CD14-positive monocyte (primary cell): Measurements from ENCODE around the gene YDJC. TPM values are rescaled to one million over a fixed set of nuclear protein-coding genes. Genes with fewer than 3 reads are reported as not detected.
A peak's percentile ranks its signal among the peaks of the same experiment; 100 is the strongest.

ENCODE experiments used
- DNase-seq, 3 donors: peaks; one replicate each; pipeline ENCODE4 v3.0.0-alpha.2; 2011 to 2022
- H2AFZ ChIP-seq: 2 replicates; pipeline ENCODE4 v1.6.0; 2012; ENCODE audit warnings: mild to moderate bottlenecking, low read depth, low read length, inconsistent platforms; ENCODE audit not compliant: insufficient read depth, poor library complexity, severe bottlenecking
- H3K27ac ChIP-seq, 2 donors: 1 replicate in 1 of 2; 2 replicates in 1 of 2; pipeline ENCODE4 v1.5.1; 2012 to 2013; ENCODE audit warnings: low read length in 2 of 2, control low read depth in 1 of 2, inconsistent platforms in 1 of 2, low read depth in 1 of 2, mild to moderate bottlenecking in 1 of 2
- H3K27me3 ChIP-seq, 2 donors: one replicate each; pipeline versions ENCODE4 v1.6.0 to v1.6.1; 2011 to 2013; ENCODE audit warnings: low read length in 2 of 2; ENCODE audit not compliant: control insufficient read depth in 2 of 2, insufficient read depth in 2 of 2
- H3K36me3 ChIP-seq, 2 donors: replicated peaks in 1 of 2; 1 replicate in 1 of 2; 2 replicates in 1 of 2; pipeline versions ENCODE4 v1.5.1 to v1.6.1; 2012 to 2013; ENCODE audit warnings: low read length in 2 of 2, control low read depth in 1 of 2, inconsistent platforms in 1 of 2, mild to moderate bottlenecking in 1 of 2; ENCODE audit not compliant: insufficient read depth in 2 of 2, control insufficient read depth in 1 of 2
- H3K4me1 ChIP-seq, 2 donors: 1 replicate in 1 of 2; 2 replicates in 1 of 2; pipeline versions ENCODE4 v1.5.1 to v1.6.1; 2012 to 2013; ENCODE audit warnings: low read length in 2 of 2, control low read depth in 1 of 2, inconsistent platforms in 1 of 2, mild to moderate bottlenecking in 1 of 2, moderate library complexity in 1 of 2; ENCODE audit not compliant: insufficient read depth in 2 of 2, control insufficient read depth in 1 of 2
- H3K4me2 ChIP-seq: replicated peaks from 2 replicates; pipeline ENCODE3; 2012; ENCODE audit warnings: low read length, moderate library complexity, mild to moderate bottlenecking; ENCODE audit not compliant: poor library complexity, severe bottlenecking; ENCODE audit errors: extremely low read depth
- H3K4me3 ChIP-seq, 3 experiments: fragments of 200-600 bp in 1 of 3; sonication (generic) in 1 of 3; replicated peaks in 1 of 3; 1 replicate in 2 of 3; 2 replicates in 1 of 3; pipeline ENCODE4 v1.5.1; 2011 to 2013; ENCODE audit warnings: low read length in 3 of 3, mild to moderate bottlenecking in 3 of 3, control low read depth in 2 of 3, low read depth in 2 of 3, inconsistent platforms in 1 of 3, moderate library complexity in 1 of 3
- H3K79me2 ChIP-seq: 2 replicates; pipeline ENCODE4 v1.6.0; 2012; ENCODE audit warnings: mild to moderate bottlenecking, control low read depth, inconsistent platforms, low read length, moderate library complexity; ENCODE audit not compliant: insufficient read depth
- H3K9ac ChIP-seq: 2 replicates; pipeline ENCODE4 v1.6.0; 2017; ENCODE audit warnings: low read length, mild to moderate bottlenecking; ENCODE audit not compliant: insufficient read depth, poor library complexity, severe bottlenecking
- H3K9me3 ChIP-seq, 2 donors: replicated peaks in 1 of 2; 1 replicate in 1 of 2; 2 replicates in 1 of 2; pipeline versions ENCODE4 v1.5.1 to v1.6.1; 2012 to 2013; ENCODE audit warnings: low read length in 2 of 2, control low read depth in 1 of 2; ENCODE audit not compliant: control insufficient read depth in 1 of 2, insufficient read depth in 1 of 2
- H4K20me1 ChIP-seq: 2 replicates; pipeline ENCODE4 v1.6.0; 2012; ENCODE audit warnings: mild to moderate bottlenecking, low read length, control low read depth, moderate library complexity; ENCODE audit not compliant: insufficient read depth
- H3K27ac Mint-ChIP-seq, 7 donors: one replicate each; pipeline ENCODE4 v1.8.0; 2020; ENCODE audit warnings: mild to moderate bottlenecking in 7 of 7, mixed read lengths in 7 of 7, moderate library complexity in 6 of 7, inconsistent platforms in 2 of 7
- H3K27me3 Mint-ChIP-seq, 3 donors: one replicate each; pipeline ENCODE4 v1.8.0; 2021 to 2022; ENCODE audit warnings: low read depth in 3 of 3, mild to moderate bottlenecking in 3 of 3, mixed read lengths in 3 of 3, moderate library complexity in 3 of 3, inconsistent platforms in 1 of 3
- H3K36me3 Mint-ChIP-seq, 2 donors: one replicate each; pipeline ENCODE4 v1.8.0; 2020; ENCODE audit warnings: mixed read lengths in 2 of 2, inconsistent platforms in 1 of 2, mild to moderate bottlenecking in 1 of 2
- H3K4me1 Mint-ChIP-seq: one replicate; pipeline ENCODE4 v1.8.0; 2020; ENCODE audit warnings: mild to moderate bottlenecking, mixed read lengths
- H3K4me3 Mint-ChIP-seq, 2 donors: one replicate each; pipeline ENCODE4 v1.8.0; 2020; ENCODE audit warnings: mild to moderate bottlenecking in 2 of 2, mixed read lengths in 2 of 2, moderate library complexity in 1 of 2
- H3K9me3 Mint-ChIP-seq, 7 donors: one replicate each; pipeline ENCODE4 v1.8.0; 2020 to 2022; ENCODE audit warnings: mixed read lengths in 7 of 7, mild to moderate bottlenecking in 6 of 7, moderate library complexity in 6 of 7, inconsistent platforms in 2 of 7
- CTCF ChIP-seq: fragments of 200-600 bp; IDR thresholded peaks from one replicate; pipeline ENCODE4 v1.8.0; 2022; ENCODE audit warnings: antibody characterized with exemption, mild to moderate bottlenecking
- WGBS: methylation state at CpG from one replicate; pipeline ENCODE4 v1.1.5; 2013; ENCODE audit warnings: missing lambda C conversion rate; ENCODE audit not compliant: insufficient coverage; 5-methylcytosine and 5-hydroxymethylcytosine counted together
- intact Hi-C, 2 donors: fragments of 100-400 bp; cut with micrococcal nuclease; formaldehyde crosslinking; loops; one replicate each; pipeline versions ENCODE4 v1.15.0 to v1.15.1; 2023
- polyA plus RNA-seq, 3 donors: library from polyadenylated mRNA; depleted of rRNA in 1 of 3; unstranded in 2 of 3; stranded (reverse) in 1 of 3; fragments of 300-500 nt in 2 of 3; fragments of >200 nt in 1 of 3; fragmentation: Illumina TruSeq in 2 of 3; gene quantifications; 1 replicate in 2 of 3; 2 replicates in 1 of 3; pipeline ENCODE4 v1.2.3, GENCODE V29; 2012 to 2021

Gene YDJC
- polyA plus RNA-seq, 3 donors = 26.5 to 32.9 (median 26.7) TPM

- intact Hi-C loops = no loop called here
- H3K9ac ChIP-seq = peak overlapping the region; percentile 87
- no peak for DNase-seq
Measured at GRCh38 chr22:21665047-21665851, 35.4 kb upstream of the YDJC start.

GRCh38 chr22:21663738-21664137 is 33.9 kb upstream of the YDJC start:
- no peaks in the 10 kb centered on the region for H3K36me3 ChIP-seq
- no peak overlapping the region for H3K27ac ChIP-seq
- H3K4me1 Mint-ChIP-seq = peaks cover 20% of the 10 kb centered on the region
- H3K27me3 Mint-ChIP-seq = peaks cover 0 to 1% (median 0%) of the 10 kb centered on the region in 3 donors
- H3K79me2 ChIP-seq = peaks cover 23% of the 10 kb centered on the region
- no peak overlapping the region for H2AFZ ChIP-seq
- TF ChIP-seq CTCF = no peak
- H4K20me1 ChIP-seq = no peaks in the 10 kb centered on the region
- no peak for DNase-seq
- H3K9me3 ChIP-seq = no peaks in the 10 kb centered on the region
- H3K9ac ChIP-seq = no peak overlapping the region
- peaks cover 12 to 18% of the 10 kb centered on the region in 2 donors for H3K4me1 ChIP-seq
- H3K4me2 ChIP-seq = no peak overlapping the region
- H3K9me3 Mint-ChIP-seq = peaks cover 0 to 2% (median 0%) of the 10 kb centered on the region in 7 donors
- 95% methylated on average over 2 of the region's 2 CpGs for WGBS
- H3K27ac Mint-ChIP-seq = peak overlapping the region in 1 of 7 donors; percentile 66
- intact Hi-C loops = no loop called here
- no peak overlapping the region for H3K4me3 Mint-ChIP-seq
- H3K27me3 ChIP-seq = no peaks in the 10 kb centered on the region
- no peak overlapping the region for H3K4me3 ChIP-seq
- H3K36me3 Mint-ChIP-seq = no peaks in the 10 kb centered on the region

More at GRCh38 chr22:21665047-21665851, 35.4 kb upstream of the YDJC start:
- H3K4me1 ChIP-seq = peaks cover 12 to 18% of the 10 kb centered on the region in 2 donors
- peak overlapping the region; percentile 95 for H2AFZ ChIP-seq
- H3K79me2 ChIP-seq = peaks cover 35% of the 10 kb centered on the region
- TF ChIP-seq CTCF = no peak
- H3K36me3 Mint-ChIP-seq = peaks cover 6 to 10% of the 10 kb centered on the region in 2 donors
- peaks cover 0 to 2% (median 0%) of the 10 kb centered on the region in 7 donors for H3K9me3 Mint-ChIP-seq
- peak overlapping the region; percentile 96 to 99 (median 98) for H3K27ac Mint-ChIP-seq
- peak overlapping the region; percentile 87 to 96 for H3K27ac ChIP-seq
- H3K36me3 ChIP-seq = peaks cover 5 to 12% of the 10 kb centered on the region in 2 donors
- no peaks in the 10 kb centered on the region for H3K27me3 ChIP-seq
- H3K9me3 ChIP-seq = no peaks in the 10 kb centered on the region
- H3K27me3 Mint-ChIP-seq = peaks cover 0 to 1% (median 0%) of the 10 kb centered on the region in 3 donors
- peak overlapping the region; percentile 61 to 94 (median 76) for H3K4me3 ChIP-seq
- peaks cover 2% of the 10 kb centered on the region for H4K20me1 ChIP-seq
- H3K4me1 Mint-ChIP-seq = peaks cover 23% of the 10 kb centered on the region
- H3K4me2 ChIP-seq = peak overlapping the region; percentile 85
- peak overlapping the region; percentile 94 to 96 for H3K4me3 Mint-ChIP-seq
- 76% methylated on average over 23 of the region's 26 CpGs for WGBS
